Thyroid gland (tissue), 4 donors: ENCODE results near the gene STAU1.

ENCODE experiments used
- CTCF ChIP-seq, 6 experiments: fragments of 200-600 bp in 3 of 6; fragments of 450-650 bp in 3 of 6; sonication (generic) in 3 of 6; IDR thresholded peaks; one replicate each; pipeline ENCODE4 v1.5.1; 2016 to 2019; ENCODE audit warnings: antibody characterized with exemption in 6 of 6, mild to moderate bottlenecking in 2 of 6, inconsistent platforms in 1 of 6, moderate library complexity in 1 of 6
- POLR2A ChIP-seq, 2 donors: fragments of 450-650 bp; IDR thresholded peaks; one replicate each; pipeline ENCODE4 v1.6.1; 2017; ENCODE audit warnings: antibody characterized with exemption in 2 of 2, mild to moderate bottlenecking in 2 of 2, moderate library complexity in 1 of 2

- TF ChIP-seq CTCF (IDR thresholded peaks at IDR 0.05) = no peak
- no peak for TF ChIP-seq POLR2A (IDR thresholded peaks at IDR 0.05)
These were observed 109.8 kb downstream of the STAU1 start for GRCh38 chr20:49078310-49078709.
